ENCODE measurements around the gene P2RX1.

DNA sequence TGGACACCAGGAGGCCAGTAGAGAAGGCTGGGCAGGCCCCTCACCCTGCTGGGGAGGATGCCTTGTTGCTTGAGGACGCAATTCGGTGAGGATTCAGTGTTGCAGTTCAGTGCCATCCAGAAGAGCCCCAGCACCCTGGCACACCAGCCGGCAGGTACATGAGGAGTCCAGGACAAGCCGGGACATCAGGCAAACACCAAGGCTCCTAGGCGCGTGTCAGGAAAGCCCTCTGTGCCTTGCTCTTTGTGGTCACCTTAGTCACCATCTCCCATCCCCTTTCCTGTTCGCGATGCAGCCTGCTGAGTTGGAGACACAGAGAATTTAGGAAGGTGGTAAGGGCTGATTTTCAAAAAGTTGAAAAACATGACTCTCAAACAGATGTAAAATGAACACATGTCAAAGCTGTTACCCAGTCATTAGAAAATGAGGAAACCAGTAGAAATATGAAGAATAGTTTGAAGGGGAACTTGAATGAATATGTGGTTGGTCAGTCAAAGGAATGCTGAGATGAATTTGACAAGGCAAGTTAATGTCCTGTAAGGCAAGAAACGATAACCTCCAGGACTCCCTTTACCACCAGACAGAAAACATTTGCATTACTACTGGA is 67.9 kb downstream of the P2RX1 start:
- TF ChIP-seq, protein P1, sequence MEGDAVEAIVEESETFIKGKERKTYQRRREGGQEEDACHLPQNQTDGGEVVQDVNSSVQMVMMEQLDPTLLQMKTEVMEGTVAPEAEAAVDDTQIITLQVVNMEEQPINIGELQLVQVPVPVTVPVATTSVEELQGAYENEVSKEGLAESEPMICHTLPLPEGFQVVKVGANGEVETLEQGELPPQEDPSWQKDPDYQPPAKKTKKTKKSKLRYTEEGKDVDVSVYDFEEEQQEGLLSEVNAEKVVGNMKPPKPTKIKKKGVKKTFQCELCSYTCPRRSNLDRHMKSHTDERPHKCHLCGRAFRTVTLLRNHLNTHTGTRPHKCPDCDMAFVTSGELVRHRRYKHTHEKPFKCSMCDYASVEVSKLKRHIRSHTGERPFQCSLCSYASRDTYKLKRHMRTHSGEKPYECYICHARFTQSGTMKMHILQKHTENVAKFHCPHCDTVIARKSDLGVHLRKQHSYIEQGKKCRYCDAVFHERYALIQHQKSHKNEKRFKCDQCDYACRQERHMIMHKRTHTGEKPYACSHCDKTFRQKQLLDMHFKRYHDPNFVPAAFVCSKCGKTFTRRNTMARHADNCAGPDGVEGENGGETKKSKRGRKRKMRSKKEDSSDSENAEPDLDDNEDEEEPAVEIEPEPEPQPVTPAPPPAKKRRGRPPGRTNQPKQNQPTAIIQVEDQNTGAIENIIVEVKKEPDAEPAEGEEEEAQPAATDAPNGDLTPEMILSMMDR (IDR thresholded peaks at IDR 0.05) = no peak
- no peak for TF ChIP-seq POLR2A (IDR thresholded peaks at IDR 0.05)

All from uterus (tissue), 2 donors.